ENCODE data around the gene TTC1.

The TTC1 gene

GRCh38 chr5:160018945-160019625 lies 10.1 kb downstream of the TTC1 start:
- H3K4me3 ChIP-seq (replicated peaks; ENCODE audit: low read depth, low read length): no peak overlapping the region
- no peak for TF ChIP-seq CTCF (IDR thresholded peaks at IDR 0.05; ENCODE audit: low read depth, low read length, missing control alignments)
- DNase-seq (ENCODE audit: extremely low read depth, low read depth): no peak

- no peak for TF ChIP-seq CTCF (IDR thresholded peaks at IDR 0.05; ENCODE audit: low read depth, low read length, missing control alignments)
- DNase-seq (ENCODE audit: extremely low read depth, low read depth): no peak
- no peak overlapping the region for H3K4me3 ChIP-seq (replicated peaks; ENCODE audit: low read depth, low read length)
Observed at GRCh38 chr5:160020266-160020770, 11.4 kb downstream of the TTC1 start.

- TF ChIP-seq CTCF (IDR thresholded peaks at IDR 0.05; ENCODE audit: low read depth, low read length, missing control alignments): no peak
- H3K4me3 ChIP-seq (replicated peaks; ENCODE audit: low read depth, low read length): no peak overlapping the region
Observed at GRCh38 chr5:160020964-160021363, 12.0 kb downstream of the TTC1 start.

GRCh38 chr5:160021831-160022446 lies 13.0 kb downstream of the TTC1 start:
- TF ChIP-seq CTCF (IDR thresholded peaks at IDR 0.05; ENCODE audit: low read depth, low read length, missing control alignments): peak; percentile 59
- DNase-seq (ENCODE audit: extremely low read depth, low read depth): peak; percentile 47

More at GRCh38 chr5:160020964-160021363, 12.0 kb downstream of the TTC1 start:
- peak; percentile 24 for DNase-seq (ENCODE audit: extremely low read depth, low read depth)

GRCh38 chr5:160023007-160023907 lies 14.3 kb downstream of the TTC1 start:
- H3K4me3 ChIP-seq (replicated peaks; ENCODE audit: low read depth, low read length): no peak overlapping the region
- DNase-seq (ENCODE audit: extremely low read depth, low read depth): no peak
- TF ChIP-seq CTCF (IDR thresholded peaks at IDR 0.05; ENCODE audit: low read depth, low read length, missing control alignments): no peak

More at GRCh38 chr5:160021831-160022446, 13.0 kb downstream of the TTC1 start:
- no peak overlapping the region for H3K4me3 ChIP-seq (replicated peaks; ENCODE audit: low read depth, low read length)

GRCh38 chr5:160023908-160024630 lies 15.1 kb downstream of the TTC1 start:
- no peak for DNase-seq (ENCODE audit: extremely low read depth, low read depth)
- H3K4me3 ChIP-seq (replicated peaks; ENCODE audit: low read depth, low read length): no peak overlapping the region
- no peak for TF ChIP-seq CTCF (IDR thresholded peaks at IDR 0.05; ENCODE audit: low read depth, low read length, missing control alignments)

Data from HFF-Myc (cell line).